ENCODE results near the gene MCM9. TPM values are rescaled to one million over a fixed set of nuclear protein-coding genes. Genes with fewer than 3 reads are reported as not detected.

The MCM9 gene
- total RNA-seq, 1 donor from 2014 or later, result 10.1 TPM

- TF ChIP-seq, protein P1, sequence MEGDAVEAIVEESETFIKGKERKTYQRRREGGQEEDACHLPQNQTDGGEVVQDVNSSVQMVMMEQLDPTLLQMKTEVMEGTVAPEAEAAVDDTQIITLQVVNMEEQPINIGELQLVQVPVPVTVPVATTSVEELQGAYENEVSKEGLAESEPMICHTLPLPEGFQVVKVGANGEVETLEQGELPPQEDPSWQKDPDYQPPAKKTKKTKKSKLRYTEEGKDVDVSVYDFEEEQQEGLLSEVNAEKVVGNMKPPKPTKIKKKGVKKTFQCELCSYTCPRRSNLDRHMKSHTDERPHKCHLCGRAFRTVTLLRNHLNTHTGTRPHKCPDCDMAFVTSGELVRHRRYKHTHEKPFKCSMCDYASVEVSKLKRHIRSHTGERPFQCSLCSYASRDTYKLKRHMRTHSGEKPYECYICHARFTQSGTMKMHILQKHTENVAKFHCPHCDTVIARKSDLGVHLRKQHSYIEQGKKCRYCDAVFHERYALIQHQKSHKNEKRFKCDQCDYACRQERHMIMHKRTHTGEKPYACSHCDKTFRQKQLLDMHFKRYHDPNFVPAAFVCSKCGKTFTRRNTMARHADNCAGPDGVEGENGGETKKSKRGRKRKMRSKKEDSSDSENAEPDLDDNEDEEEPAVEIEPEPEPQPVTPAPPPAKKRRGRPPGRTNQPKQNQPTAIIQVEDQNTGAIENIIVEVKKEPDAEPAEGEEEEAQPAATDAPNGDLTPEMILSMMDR (IDR thresholded peaks at IDR 0.05; ENCODE audit: insufficient read depth, low read depth, low read length), result no peak
- TF ChIP-seq EZH2 (IDR thresholded peaks at IDR 0.05; ENCODE audit: insufficient read depth, low read length), result no peak
- H3K4me1 Mint-ChIP-seq (ENCODE audit: low read depth, unreplicated experiment), result peaks cover 6% of the 10 kb centered on the region
- no peak overlapping the region for H2AFZ ChIP-seq (ENCODE audit: low read depth, low read length)
- FAIRE-seq (no peak), DNase-seq (ENCODE audit: low read depth) (no peak)
- no peaks in the 10 kb centered on the region for H3K36me3 ChIP-seq (ENCODE audit: insufficient read depth, low read length)
- no peaks in the 10 kb centered on the region for H3K4me1 ChIP-seq (ENCODE audit: insufficient read depth, low read length)
- H3K4me3 ChIP-seq (ENCODE audit: insufficient read depth, low read depth, low read length), result no peak overlapping the region
- no peak overlapping the region for H3K4me2 ChIP-seq (ENCODE audit: low read length)
- peaks cover 2% of the 10 kb centered on the region for H3K9me3 Mint-ChIP-seq (ENCODE audit: unreplicated experiment)
- no peaks in the 10 kb centered on the region for H3K9me3 ChIP-seq (ENCODE audit: insufficient read depth, low read depth, low read length)
- no peaks in the 10 kb centered on the region for H3K79me2 ChIP-seq (ENCODE audit: insufficient read depth, low read length)
- no peak overlapping the region for H3K27ac Mint-ChIP-seq (ENCODE audit: unreplicated experiment)
- H3K36me3 Mint-ChIP-seq (ENCODE audit: low read depth, unreplicated experiment), result peaks cover 2% of the 10 kb centered on the region
- H3K27me3 Mint-ChIP-seq (ENCODE audit: low read depth, unreplicated experiment), result no peaks in the 10 kb centered on the region
- no peak overlapping the region for H3K27ac ChIP-seq (ENCODE audit: low read depth, low read length)
- no peak overlapping the region for H3K9ac ChIP-seq (ENCODE audit: low read length)
- H3K4me3 Mint-ChIP-seq (ENCODE audit: unreplicated experiment), result no peak overlapping the region
- no peaks in the 10 kb centered on the region for H4K20me1 ChIP-seq (ENCODE audit: insufficient read depth, low read length)
- no peaks in the 10 kb centered on the region for H3K27me3 ChIP-seq (ENCODE audit: insufficient read depth, low read length)
Observed at GRCh38 chr6:118808793-118809638, 125.9 kb downstream of the MCM9 start.

GRCh38 chr6:118804091-118804490 is 130.9 kb downstream of the MCM9 start:
- H3K27me3 ChIP-seq (ENCODE audit: insufficient read depth, low read length), result no peaks in the 10 kb centered on the region
- Mint-ChIP-seq H3K36me3 (ENCODE audit: low read depth, unreplicated experiment) (no peaks in the 10 kb centered on the region), H3K27ac (ENCODE audit: unreplicated experiment) (no peak overlapping the region), H3K27me3 (ENCODE audit: low read depth, unreplicated experiment) (no peaks in the 10 kb centered on the region), H3K4me3 (ENCODE audit: unreplicated experiment) (no peak overlapping the region), H3K9me3 (ENCODE audit: unreplicated experiment) (no peaks in the 10 kb centered on the region), H3K4me1 (ENCODE audit: low read depth, unreplicated experiment) (no peaks in the 10 kb centered on the region)
- no peaks in the 10 kb centered on the region for H3K79me2 ChIP-seq (ENCODE audit: insufficient read depth, low read length)
- FAIRE-seq, result no peak
- H4K20me1 ChIP-seq (ENCODE audit: insufficient read depth, low read length), result no peaks in the 10 kb centered on the region
- H3K27ac ChIP-seq (ENCODE audit: low read depth, low read length), result no peak overlapping the region
- H3K4me1 ChIP-seq (ENCODE audit: insufficient read depth, low read length), result no peaks in the 10 kb centered on the region
- H2AFZ ChIP-seq (ENCODE audit: low read depth, low read length), result no peak overlapping the region
- DNase-seq (ENCODE audit: low read depth), result peak; percentile 7
- no peak for TF ChIP-seq EZH2 (IDR thresholded peaks at IDR 0.05; ENCODE audit: insufficient read depth, low read length)
- TF ChIP-seq, protein P1 (IDR thresholded peaks at IDR 0.05; ENCODE audit: insufficient read depth, low read depth, low read length), result no peak
- no peaks in the 10 kb centered on the region for H3K9me3 ChIP-seq (ENCODE audit: insufficient read depth, low read depth, low read length)
- no peak overlapping the region for H3K4me3 ChIP-seq (ENCODE audit: insufficient read depth, low read depth, low read length)
- H3K4me2 ChIP-seq (ENCODE audit: low read length), result no peak overlapping the region
- no peak overlapping the region for H3K9ac ChIP-seq (ENCODE audit: low read length)
- no peaks in the 10 kb centered on the region for H3K36me3 ChIP-seq (ENCODE audit: insufficient read depth, low read length)

DNA sequence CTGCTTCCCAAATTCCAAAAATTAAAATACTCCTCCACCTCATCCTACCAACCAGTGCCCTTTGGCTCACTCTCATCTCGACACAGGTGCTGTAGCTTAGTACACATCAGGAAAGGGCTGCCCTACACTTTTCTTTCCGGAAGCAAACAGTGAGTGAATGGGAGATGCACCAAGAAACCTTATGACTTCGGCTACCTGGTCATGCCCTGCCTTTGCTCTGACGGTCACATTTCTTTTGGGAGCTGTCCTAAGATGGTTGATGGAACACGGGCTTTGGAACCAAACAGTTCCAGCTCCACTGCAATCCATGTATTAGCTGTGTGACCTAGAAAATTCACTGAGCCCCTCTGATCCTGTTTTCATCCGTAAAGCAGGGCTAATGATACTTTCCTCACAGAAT is 133.7 kb downstream of the MCM9 start:
- H3K4me1 Mint-ChIP-seq (ENCODE audit: low read depth, unreplicated experiment), result no peaks in the 10 kb centered on the region
- no peaks in the 10 kb centered on the region for H3K36me3 ChIP-seq (ENCODE audit: insufficient read depth, low read length)
- H3K9ac ChIP-seq (ENCODE audit: low read length), result no peak overlapping the region
- H3K4me2 ChIP-seq (ENCODE audit: low read length), result no peak overlapping the region
- H3K4me3 ChIP-seq (ENCODE audit: insufficient read depth, low read depth, low read length), result no peak overlapping the region
- no peak for FAIRE-seq
- no peak overlapping the region for H2AFZ ChIP-seq (ENCODE audit: low read depth, low read length)
- no peak overlapping the region for H3K27ac Mint-ChIP-seq (ENCODE audit: unreplicated experiment)
- no peaks in the 10 kb centered on the region for H3K79me2 ChIP-seq (ENCODE audit: insufficient read depth, low read length)
- H3K27ac ChIP-seq (ENCODE audit: low read depth, low read length), result no peak overlapping the region
- no peaks in the 10 kb centered on the region for H4K20me1 ChIP-seq (ENCODE audit: insufficient read depth, low read length)
- TF ChIP-seq, protein P1 (IDR thresholded peaks at IDR 0.05; ENCODE audit: insufficient read depth, low read depth, low read length), result no peak
- no peak for TF ChIP-seq EZH2 (IDR thresholded peaks at IDR 0.05; ENCODE audit: insufficient read depth, low read length)
- H3K36me3 Mint-ChIP-seq (ENCODE audit: low read depth, unreplicated experiment), result peaks cover under 1% of the 10 kb centered on the region
- H3K4me1 ChIP-seq (ENCODE audit: insufficient read depth, low read length), result no peaks in the 10 kb centered on the region
- no peaks in the 10 kb centered on the region for H3K9me3 ChIP-seq (ENCODE audit: insufficient read depth, low read depth, low read length)
- H3K9me3 Mint-ChIP-seq (ENCODE audit: unreplicated experiment), result peaks cover under 1% of the 10 kb centered on the region
- H3K27me3 Mint-ChIP-seq (ENCODE audit: low read depth, unreplicated experiment), result no peaks in the 10 kb centered on the region
- H3K27me3 ChIP-seq (ENCODE audit: insufficient read depth, low read length), result no peaks in the 10 kb centered on the region
- DNase-seq (ENCODE audit: low read depth), result no peak
- H3K4me3 Mint-ChIP-seq (ENCODE audit: unreplicated experiment), result no peak overlapping the region

Measured in astrocyte (in vitro differentiated cells and primary cell).